ENCODE measurements around the gene ZCCHC2.

- no peak for TF ChIP-seq CTCF (IDR thresholded peaks at IDR 0.05)
- TF ChIP-seq POLR2A (IDR thresholded peaks at IDR 0.05) = no peak
These were observed 83.3 kb downstream of the ZCCHC2 start for GRCh38 chr18:62606106-62606505.

All from esophagus squamous epithelium (tissue), 4 donors.